HepG2 (cell line): ENCODE measurements around the gene TWF1. TPM values are rescaled to one million over a fixed set of nuclear protein-coding genes. Genes with fewer than 3 reads are reported as not detected.

Source experiments
- ERF ChIP-seq: IDR thresholded peaks from 2 replicates; pipeline ENCODE4 v1.6.1; 2018; ENCODE audit warnings: missing biosample characterization, missing genetic modification reagents
- JUNB ChIP-seq: sonication (generic); formaldehyde crosslinking; IDR thresholded peaks from 2 replicates; pipeline ENCODE4 v1.8.0; 2022; ENCODE audit warnings: missing genetic modification reagents, mild to moderate bottlenecking, borderline replicate concordance
- MXD3 ChIP-seq: IDR thresholded peaks from 2 replicates; pipeline ENCODE4 v1.6.1; 2016; ENCODE audit warnings: mild to moderate bottlenecking, missing biosample characterization, missing genetic modification reagents
- RFXANK ChIP-seq: IDR thresholded peaks from 2 replicates; pipeline ENCODE4 v1.6.1; 2016
- TAF1 ChIP-seq: sonication (generic); formaldehyde crosslinking; IDR thresholded peaks from 2 replicates; pipeline ENCODE4 v1.4.0; 2020; ENCODE audit warnings: missing genetic modification reagents
- USF2 ChIP-seq, 2 experiments: sonication (generic) in 1 of 2; formaldehyde crosslinking in 1 of 2; IDR thresholded peaks; 2 replicates each; pipeline versions ENCODE4 v1.5.1 to v1.6.1; 2011 to 2020; ENCODE audit warnings: borderline replicate concordance in 1 of 2, low read depth in 1 of 2, low read length in 1 of 2, mild to moderate bottlenecking in 1 of 2, missing genetic modification reagents in 1 of 2, moderate library complexity in 1 of 2
- ZNF280D ChIP-seq: sonication (generic); formaldehyde crosslinking; IDR thresholded peaks from 2 replicates; pipeline ENCODE4 v1.5.1; 2020; ENCODE audit warnings: mild to moderate bottlenecking, missing genetic modification reagents
- ZNF354B ChIP-seq: sonication (generic); formaldehyde crosslinking; IDR thresholded peaks from 2 replicates; pipeline ENCODE4 v1.8.0; 2022; ENCODE audit warnings: mild to moderate bottlenecking, missing genetic modification reagents
- ZNF512 ChIP-seq: sonication (generic); formaldehyde crosslinking; IDR thresholded peaks from 2 replicates; pipeline ENCODE4 v1.4.0; 2020; ENCODE audit warnings: mild to moderate bottlenecking, missing genetic modification reagents
- ZNF562 ChIP-seq: sonication (generic); formaldehyde crosslinking; IDR thresholded peaks from 2 replicates; pipeline ENCODE4 v1.8.0; 2022; ENCODE audit warnings: missing genetic modification reagents, borderline replicate concordance
- polyA plus RNA-seq, 8 experiments: library from polyadenylated mRNA; depleted of rRNA in 3 of 8; stranded (reverse) in 7 of 8; unstranded in 1 of 8; fragments of >200 nt; fragmentation: Illumina TruSeq in 4 of 8; extraction: Trizol in 4 of 8; gene quantifications; 2 replicates each; pipeline versions ENCODE4 v1.2.1 to v1.2.3, GENCODE V29; 2011 to 2016; ENCODE audit warnings: low read depth in 4 of 8, missing spikeins in 1 of 8, mixed read lengths in 1 of 8; ENCODE audit not compliant: insufficient read depth in 1 of 8
- total RNA-seq, 5 experiments: library from RNA; depleted of rRNA; stranded (reverse); fragments of >200 nt; fragmentation: Illumina TruSeq; extraction: Trizol; gene quantifications; 2 replicates each; pipeline ENCODE4 v1.2.3, GENCODE V29; 2016; ENCODE audit warnings: low read depth in 1 of 5
- TF ChIP-seq, protein P1 (sequence below): sonication (generic); formaldehyde crosslinking; IDR thresholded peaks from 2 replicates; pipeline ENCODE4 v1.8.0; 2022; ENCODE audit warnings: missing genetic modification reagents, low read depth, mild to moderate bottlenecking, borderline replicate concordance
- TF ChIP-seq, protein P2 (sequence below), 2 experiments: sonication (generic) in 1 of 2; formaldehyde crosslinking in 1 of 2; IDR thresholded peaks; 2 replicates each; pipeline versions ENCODE4 v1.6.1 to v1.9.0; 2014 to 2022; ENCODE audit warnings: antibody characterized with exemption in 1 of 2, borderline replicate concordance in 1 of 2, inconsistent platforms in 1 of 2, low read depth in 1 of 2, missing genetic modification reagents in 1 of 2

TWF1 gene
- total and polyA plus RNA-seq, 2 of the 13 experiments (the other 11 are each of a cell fraction or from before 2014, with no cell fraction given), result 32.3 to 85.5 TPM

- TF ChIP-seq ZNF562 (CRISPR knock-in tag) (no peak), USF2 (IDR thresholded peaks at IDR 0.05; ENCODE audit: low read depth, low read length) (no peak), USF2 (CRISPR knock-in tag; IDR thresholded peaks at IDR 0.05; ENCODE audit: borderline replicate concordance) (no peak), TAF1 (CRISPR knock-in tag) (peak; percentile 35), ZNF512 (CRISPR knock-in tag) (no peak), MXD3 (CRISPR knock-in tag) (peak; percentile 19; the same call in 1 of the 2 replicates), ZNF280D (no peak), RFXANK (CRISPR knock-in tag) (no peak), JUNB (CRISPR knock-in tag) (no peak), ZNF354B (no peak), ERF (CRISPR knock-in tag) (peak; percentile 33; the same call in 1 of the 2 replicates)
- TF ChIP-seq, protein P1, sequence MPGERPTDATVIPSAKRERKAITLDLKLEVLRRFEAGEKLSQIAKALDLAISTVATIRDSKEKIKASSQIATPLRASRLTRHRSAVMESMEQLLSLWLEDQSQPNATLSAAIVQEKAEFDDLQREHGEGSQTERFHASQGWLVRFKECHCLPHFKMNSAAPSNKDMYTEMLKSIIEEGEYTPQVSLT (CRISPR knock-in tag), result no peak; the same call in 1 of the 2 replicates
- TF ChIP-seq, protein P2, sequence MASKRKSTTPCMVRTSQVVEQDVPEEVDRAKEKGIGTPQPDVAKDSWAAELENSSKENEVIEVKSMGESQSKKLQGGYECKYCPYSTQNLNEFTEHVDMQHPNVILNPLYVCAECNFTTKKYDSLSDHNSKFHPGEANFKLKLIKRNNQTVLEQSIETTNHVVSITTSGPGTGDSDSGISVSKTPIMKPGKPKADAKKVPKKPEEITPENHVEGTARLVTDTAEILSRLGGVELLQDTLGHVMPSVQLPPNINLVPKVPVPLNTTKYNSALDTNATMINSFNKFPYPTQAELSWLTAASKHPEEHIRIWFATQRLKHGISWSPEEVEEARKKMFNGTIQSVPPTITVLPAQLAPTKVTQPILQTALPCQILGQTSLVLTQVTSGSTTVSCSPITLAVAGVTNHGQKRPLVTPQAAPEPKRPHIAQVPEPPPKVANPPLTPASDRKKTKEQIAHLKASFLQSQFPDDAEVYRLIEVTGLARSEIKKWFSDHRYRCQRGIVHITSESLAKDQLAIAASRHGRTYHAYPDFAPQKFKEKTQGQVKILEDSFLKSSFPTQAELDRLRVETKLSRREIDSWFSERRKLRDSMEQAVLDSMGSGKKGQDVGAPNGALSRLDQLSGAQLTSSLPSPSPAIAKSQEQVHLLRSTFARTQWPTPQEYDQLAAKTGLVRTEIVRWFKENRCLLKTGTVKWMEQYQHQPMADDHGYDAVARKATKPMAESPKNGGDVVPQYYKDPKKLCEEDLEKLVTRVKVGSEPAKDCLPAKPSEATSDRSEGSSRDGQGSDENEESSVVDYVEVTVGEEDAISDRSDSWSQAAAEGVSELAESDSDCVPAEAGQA (IDR thresholded peaks at IDR 0.05; ENCODE audit: low read depth), result no peak
- TF ChIP-seq, protein P2 (CRISPR knock-in tag; IDR thresholded peaks at IDR 0.05; ENCODE audit: borderline replicate concordance), result 0 out of 2 replicates have a peak, but pooled peaks have one; percentile 68
Observed at GRCh38 chr12:43835656-43836474, 29.7 kb upstream of the TWF1 start, which contains the start of gene TMEM117 (continued).
